Measurements from ENCODE around the gene RNF31.

The RNF31 gene

DNA sequence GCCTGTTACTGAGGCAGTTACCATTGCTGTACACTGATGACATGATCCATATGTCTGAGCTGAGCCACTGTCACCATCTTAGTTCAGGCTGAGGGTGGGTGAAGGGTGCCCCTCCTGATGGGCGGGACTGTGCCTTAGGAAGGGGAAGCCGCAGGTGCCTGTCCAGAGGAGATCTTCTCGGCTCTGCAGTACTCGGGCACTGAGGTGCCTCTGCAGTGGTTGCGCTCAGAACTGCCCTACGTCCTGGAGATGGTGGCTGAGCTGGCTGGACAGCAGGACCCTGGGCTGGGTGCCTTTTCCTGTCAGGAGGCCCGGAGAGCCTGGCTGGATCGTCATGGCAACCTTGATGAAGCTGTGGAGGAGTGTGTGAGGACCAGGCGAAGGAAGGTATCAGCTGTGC is 3.7 kb downstream of the RNF31 start:
- Histone ChIP-seq H3K27ac (ENCODE audit: low read depth, low read length) (no peak overlapping the region), H3K4me3 (ENCODE audit: low read depth, low read length) (no peak overlapping the region), H3K36me3 (ENCODE audit: control insufficient read depth, insufficient read depth, low read length) (peaks cover 64% of the 10 kb centered on the region), H3K9me3 (ENCODE audit: control insufficient read depth, insufficient read depth, low read length) (no peaks in the 10 kb centered on the region), H3K27me3 (ENCODE audit: control insufficient read depth, insufficient read depth, low read length) (no peaks in the 10 kb centered on the region), H3K4me1 (ENCODE audit: control insufficient read depth, insufficient read depth, low read length) (peaks cover 8% of the 10 kb centered on the region), H3K9ac (ENCODE audit: low read depth, low read length) (no peak overlapping the region)

DNA sequence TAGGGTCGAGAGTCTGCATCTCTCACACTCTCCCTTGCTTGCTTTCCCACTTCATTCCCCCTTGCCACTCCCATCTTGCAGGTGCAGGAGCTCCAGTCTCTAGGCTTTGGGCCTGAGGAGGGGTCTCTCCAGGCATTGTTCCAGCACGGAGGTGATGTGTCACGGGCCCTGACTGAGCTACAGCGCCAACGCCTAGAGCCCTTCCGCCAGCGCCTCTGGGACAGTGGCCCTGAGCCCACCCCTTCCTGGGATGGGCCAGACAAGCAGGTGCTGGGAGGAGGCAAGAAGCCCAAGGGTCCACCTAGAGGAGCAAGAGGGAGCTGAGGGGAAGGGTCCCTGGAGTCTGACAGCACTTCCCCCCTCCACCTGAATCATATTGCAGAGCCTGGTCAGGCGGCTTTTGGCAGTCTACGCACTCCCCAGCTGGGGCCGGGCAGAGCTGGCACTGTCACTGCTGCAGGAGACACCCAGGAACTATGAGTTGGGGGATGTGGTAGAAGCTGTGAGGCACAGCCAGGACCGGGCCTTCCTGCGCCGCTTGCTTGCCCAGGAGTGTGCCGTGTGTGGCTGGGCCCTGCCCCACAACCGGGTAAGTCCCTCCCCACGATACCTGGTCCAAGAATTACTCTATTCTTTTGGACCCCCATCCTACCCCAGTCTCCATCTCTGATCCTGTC is 4.2 kb downstream of the RNF31 start:
- Histone ChIP-seq H3K36me3 (ENCODE audit: control insufficient read depth, insufficient read depth, low read length) (peaks cover 68% of the 10 kb centered on the region), H3K9ac (ENCODE audit: low read depth, low read length) (no peak overlapping the region), H3K27ac (ENCODE audit: low read depth, low read length) (no peak overlapping the region)

DNA sequence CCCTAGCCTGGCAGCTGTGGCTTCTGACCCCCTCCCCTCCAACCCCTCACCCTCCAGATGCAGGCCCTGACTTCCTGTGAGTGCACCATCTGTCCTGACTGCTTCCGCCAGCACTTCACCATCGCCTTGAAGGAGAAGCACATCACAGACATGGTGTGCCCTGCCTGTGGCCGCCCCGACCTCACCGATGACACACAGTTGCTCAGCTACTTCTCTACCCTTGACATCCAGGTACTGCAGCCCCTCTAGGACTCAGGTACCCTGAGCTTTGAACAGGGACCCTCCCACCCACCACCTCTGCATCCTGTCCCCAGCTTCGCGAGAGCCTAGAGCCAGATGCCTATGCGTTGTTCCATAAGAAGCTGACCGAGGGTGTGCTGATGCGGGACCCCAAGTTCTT is 7.8 kb downstream of the RNF31 start:
- Histone ChIP-seq H3K36me3 (ENCODE audit: control insufficient read depth, insufficient read depth, low read length) (peaks cover 80% of the 10 kb centered on the region), H3K9ac (ENCODE audit: low read depth, low read length) (no peak overlapping the region), H3K4me1 (ENCODE audit: control insufficient read depth, insufficient read depth, low read length) (no peaks in the 10 kb centered on the region), H3K4me3 (ENCODE audit: low read depth, low read length) (no peak overlapping the region), H3K27ac (ENCODE audit: low read depth, low read length) (no peak overlapping the region), H3K9me3 (ENCODE audit: control insufficient read depth, insufficient read depth, low read length) (no peaks in the 10 kb centered on the region), H3K27me3 (ENCODE audit: control insufficient read depth, insufficient read depth, low read length) (no peaks in the 10 kb centered on the region)

More for the DNA sequence above, 4.2 kb downstream of the RNF31 start:
- no peak overlapping the region for H3K4me3 ChIP-seq (ENCODE audit: low read depth, low read length)
- no peaks in the 10 kb centered on the region for H3K9me3 ChIP-seq (ENCODE audit: control insufficient read depth, insufficient read depth, low read length)
- H3K4me1 ChIP-seq (ENCODE audit: control insufficient read depth, insufficient read depth, low read length): peaks cover 7% of the 10 kb centered on the region
- H3K27me3 ChIP-seq (ENCODE audit: control insufficient read depth, insufficient read depth, low read length): no peaks in the 10 kb centered on the region

DNA sequence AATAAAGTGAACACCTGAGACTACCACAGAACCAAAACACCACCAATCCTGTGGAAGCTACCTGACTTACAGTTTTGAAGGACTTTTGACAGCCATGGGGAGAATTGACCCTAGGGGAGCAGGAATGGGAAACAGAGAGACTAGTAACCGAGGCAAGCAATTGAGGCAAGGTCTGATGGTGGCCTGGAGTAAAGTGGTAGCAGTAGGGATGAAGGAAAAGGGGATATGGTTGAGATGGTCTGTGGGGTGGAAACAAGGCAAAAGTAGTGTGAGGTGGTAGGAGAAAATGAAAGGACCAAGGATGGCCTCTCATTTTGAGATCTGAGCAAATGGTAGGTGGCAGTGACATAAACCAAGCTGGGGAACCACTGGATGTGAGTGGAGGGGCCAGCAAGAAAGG is 9.5 kb downstream of the RNF31 start:
- H3K9me3 ChIP-seq (ENCODE audit: control insufficient read depth, insufficient read depth, low read length): no peaks in the 10 kb centered on the region
- no peak overlapping the region for H3K27ac ChIP-seq (ENCODE audit: low read depth, low read length)
- H3K36me3 ChIP-seq (ENCODE audit: control insufficient read depth, insufficient read depth, low read length): peaks cover 70% of the 10 kb centered on the region
- no peak overlapping the region for H3K9ac ChIP-seq (ENCODE audit: low read depth, low read length)
- H3K27me3 ChIP-seq (ENCODE audit: control insufficient read depth, insufficient read depth, low read length): no peaks in the 10 kb centered on the region
- H3K4me1 ChIP-seq (ENCODE audit: control insufficient read depth, insufficient read depth, low read length): peaks cover 10% of the 10 kb centered on the region; the same call in 1 of the 2 replicates
- no peak overlapping the region for H3K4me3 ChIP-seq (ENCODE audit: low read depth, low read length)

DNA sequence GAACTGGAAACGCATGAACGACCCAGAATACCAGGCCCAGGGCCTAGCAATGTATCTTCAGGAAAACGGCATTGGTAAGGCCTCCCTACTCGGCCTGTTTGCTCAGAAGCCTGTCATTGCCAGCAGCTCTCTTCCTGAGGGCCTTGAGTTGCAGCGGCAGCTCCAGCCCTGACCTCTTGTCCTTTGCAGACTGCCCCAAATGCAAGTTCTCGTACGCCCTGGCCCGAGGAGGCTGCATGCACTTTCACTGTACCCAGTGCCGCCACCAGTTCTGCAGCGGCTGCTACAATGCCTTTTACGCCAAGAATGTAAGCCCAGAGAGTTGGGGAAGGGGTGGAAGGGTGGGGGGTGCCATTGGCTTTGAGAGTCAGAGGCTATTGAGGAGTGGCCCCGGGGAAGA is 10.0 kb downstream of the RNF31 start:
- no peak overlapping the region for H3K27ac ChIP-seq (ENCODE audit: low read depth, low read length)
- H3K9ac ChIP-seq (ENCODE audit: low read depth, low read length): no peak overlapping the region
- no peaks in the 10 kb centered on the region for H3K9me3 ChIP-seq (ENCODE audit: control insufficient read depth, insufficient read depth, low read length)
- H3K4me3 ChIP-seq (ENCODE audit: low read depth, low read length): no peak overlapping the region
- H3K27me3 ChIP-seq (ENCODE audit: control insufficient read depth, insufficient read depth, low read length): no peaks in the 10 kb centered on the region
- peaks cover 11% of the 10 kb centered on the region; the same call in 1 of the 2 replicates for H3K4me1 ChIP-seq (ENCODE audit: control insufficient read depth, insufficient read depth, low read length)
- peaks cover 65% of the 10 kb centered on the region for H3K36me3 ChIP-seq (ENCODE audit: control insufficient read depth, insufficient read depth, low read length)

DNA sequence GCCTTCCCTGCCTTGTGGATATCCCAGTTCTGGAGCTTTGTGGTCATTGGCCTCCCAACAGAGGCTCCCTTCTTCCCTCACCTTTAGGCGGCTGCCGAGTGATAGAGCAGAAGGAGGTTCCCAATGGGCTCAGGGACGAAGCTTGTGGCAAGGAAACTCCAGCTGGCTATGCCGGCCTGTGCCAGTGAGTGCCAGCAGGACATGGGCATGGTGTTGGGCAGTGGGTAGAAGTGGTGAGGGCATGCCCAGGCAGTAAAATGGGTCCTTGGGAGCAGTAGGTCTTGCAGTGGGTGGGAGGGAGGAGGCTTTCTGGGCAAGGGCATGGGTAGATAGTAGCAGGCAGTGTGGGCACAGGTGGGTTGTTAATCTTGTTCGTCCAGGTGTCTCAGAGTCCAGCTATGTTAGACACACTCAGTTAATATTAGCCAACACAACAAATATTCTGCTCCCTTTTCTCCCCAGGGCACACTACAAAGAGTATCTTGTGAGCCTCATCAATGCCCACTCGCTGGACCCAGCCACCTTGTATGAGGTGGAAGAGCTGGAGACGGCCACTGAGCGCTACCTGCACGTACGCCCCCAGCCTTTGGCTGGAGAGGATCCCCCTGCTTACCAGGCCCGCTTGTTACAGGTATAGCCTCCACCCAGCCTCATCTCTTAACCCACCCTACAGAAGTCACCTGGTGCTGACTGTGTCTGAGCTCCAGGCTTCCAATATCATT is 12.6 kb downstream of the RNF31 start:
- Histone ChIP-seq H3K4me1 (ENCODE audit: control insufficient read depth, insufficient read depth, low read length) (peaks cover 11% of the 10 kb centered on the region; the same call in 1 of the 2 replicates), H3K36me3 (ENCODE audit: control insufficient read depth, insufficient read depth, low read length) (peaks cover 63% of the 10 kb centered on the region), H3K9ac (ENCODE audit: low read depth, low read length) (no peak overlapping the region), H3K4me3 (ENCODE audit: low read depth, low read length) (no peak overlapping the region), H3K27ac (ENCODE audit: low read depth, low read length) (no peak overlapping the region), H3K27me3 (ENCODE audit: control insufficient read depth, insufficient read depth, low read length) (no peaks in the 10 kb centered on the region), H3K9me3 (ENCODE audit: control insufficient read depth, insufficient read depth, low read length) (no peaks in the 10 kb centered on the region)

DNA sequence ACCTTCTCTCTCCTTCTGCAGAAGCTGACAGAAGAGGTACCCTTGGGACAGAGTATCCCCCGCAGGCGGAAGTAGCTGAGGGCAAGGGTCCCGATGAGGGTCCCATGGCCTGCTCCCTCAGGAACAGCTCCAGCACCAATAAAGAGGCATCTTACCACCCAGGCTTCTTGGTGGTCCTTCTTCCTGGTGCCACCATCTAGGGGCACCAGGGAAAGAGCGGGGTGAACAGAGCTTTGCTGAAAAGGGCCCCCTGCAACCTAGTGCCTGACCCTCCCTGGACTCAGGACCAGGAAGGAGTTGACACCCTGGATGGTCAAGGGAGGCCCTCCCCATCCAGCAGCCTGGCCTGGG is 13.2 kb downstream of the RNF31 start:
- Histone ChIP-seq H3K9ac (ENCODE audit: low read depth, low read length) (no peak overlapping the region), H3K4me1 (ENCODE audit: control insufficient read depth, insufficient read depth, low read length) (peaks cover 11% of the 10 kb centered on the region; the same call in 1 of the 2 replicates), H3K4me3 (ENCODE audit: low read depth, low read length) (no peak overlapping the region), H3K27me3 (ENCODE audit: control insufficient read depth, insufficient read depth, low read length) (no peaks in the 10 kb centered on the region), H3K27ac (ENCODE audit: low read depth, low read length) (no peak overlapping the region), H3K36me3 (ENCODE audit: control insufficient read depth, insufficient read depth, low read length) (peaks cover 63% of the 10 kb centered on the region), H3K9me3 (ENCODE audit: control insufficient read depth, insufficient read depth, low read length) (no peaks in the 10 kb centered on the region)

DNA sequence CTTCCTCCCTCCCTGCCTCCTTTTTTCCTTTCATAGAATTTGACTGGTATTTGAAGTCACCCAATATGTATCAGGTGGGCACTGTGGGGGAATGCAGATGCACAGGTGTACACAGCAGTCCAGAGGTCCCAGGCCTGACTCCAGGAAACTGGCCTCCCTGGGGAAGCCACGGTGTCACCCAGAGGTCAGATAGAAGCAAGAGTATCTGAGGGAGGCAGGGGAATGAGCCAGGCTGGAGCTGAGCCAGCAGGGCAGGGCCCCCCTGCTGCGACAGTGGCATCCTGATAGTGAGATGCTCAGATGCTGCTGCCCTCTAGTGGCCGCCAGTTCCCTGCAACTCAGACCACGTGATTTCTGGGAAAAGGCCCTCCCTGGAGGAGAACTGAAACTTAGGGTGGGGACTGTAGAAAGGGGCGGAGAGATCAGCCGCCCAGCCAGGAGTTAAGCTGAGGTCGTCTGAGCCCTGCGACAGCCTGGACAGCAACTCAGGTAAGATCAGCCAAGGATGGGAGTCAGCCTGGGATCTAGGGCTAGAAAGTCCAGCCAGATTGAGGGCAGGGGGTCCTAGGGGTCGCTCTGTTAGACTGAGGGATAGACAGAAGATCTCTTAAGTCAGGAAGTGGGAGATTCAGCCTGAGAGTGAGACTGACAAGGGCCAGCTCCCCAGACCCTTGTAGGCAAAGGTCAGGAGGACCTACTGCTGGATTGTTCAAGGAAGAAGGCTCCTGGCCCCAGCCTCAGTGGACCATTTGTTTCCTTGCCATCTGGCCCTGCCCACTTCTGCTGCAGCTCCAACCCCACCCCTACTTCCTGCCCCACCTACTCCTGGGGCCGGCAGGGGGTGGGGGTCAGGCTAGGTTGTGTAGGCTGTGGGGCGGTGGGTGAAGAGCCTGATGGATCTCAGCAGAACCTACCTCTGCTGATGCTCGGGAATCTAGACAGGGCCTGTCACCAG is 13.8 kb downstream of the RNF31 start, which contains the start of gene IRF9:
IRF9 (plus strand) TSS at position 416 of the 955 bp plus-strand sequence. CDS start 880 bp downstream, outside the sequence.
- H3K9ac ChIP-seq (ENCODE audit: low read depth, low read length): no peak within 1 kb of the TSS
- no peaks in the 10 kb centered on the region for H3K27me3 ChIP-seq (ENCODE audit: control insufficient read depth, insufficient read depth, low read length)
- H3K9me3 ChIP-seq (ENCODE audit: control insufficient read depth, insufficient read depth, low read length): no peaks in the 10 kb centered on the region
- peaks cover 11% of the 10 kb centered on the region; the same call in 1 of the 2 replicates for H3K4me1 ChIP-seq (ENCODE audit: control insufficient read depth, insufficient read depth, low read length)
- H3K27ac ChIP-seq (ENCODE audit: low read depth, low read length): peak within 1 kb of the TSS; percentile 30
- peak within 1 kb of the TSS; percentile 57 for H3K4me3 ChIP-seq (ENCODE audit: low read depth, low read length)
- peaks cover 63% of the 10 kb centered on the region for H3K36me3 ChIP-seq (ENCODE audit: control insufficient read depth, insufficient read depth, low read length)

DNA sequence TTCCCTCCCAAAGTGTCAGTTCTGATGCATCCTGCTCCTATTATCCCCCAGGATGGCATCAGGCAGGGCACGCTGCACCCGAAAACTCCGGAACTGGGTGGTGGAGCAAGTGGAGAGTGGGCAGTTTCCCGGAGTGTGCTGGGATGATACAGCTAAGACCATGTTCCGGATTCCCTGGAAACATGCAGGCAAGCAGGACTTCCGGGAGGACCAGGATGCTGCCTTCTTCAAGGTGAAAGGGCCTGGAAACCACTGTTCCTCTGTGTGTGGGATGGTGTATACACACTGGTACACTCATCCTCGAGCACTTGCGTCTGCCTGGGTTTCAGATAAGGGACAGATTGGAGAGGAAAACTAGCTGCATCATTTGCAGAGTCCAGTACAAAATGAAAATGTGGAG is 14.8 kb downstream of the RNF31 start:
- no peak overlapping the region for H3K9ac ChIP-seq (ENCODE audit: low read depth, low read length)
- no peak overlapping the region for H3K4me3 ChIP-seq (ENCODE audit: low read depth, low read length)
- no peaks in the 10 kb centered on the region for H3K9me3 ChIP-seq (ENCODE audit: control insufficient read depth, insufficient read depth, low read length)
- H3K27ac ChIP-seq (ENCODE audit: low read depth, low read length): no peak overlapping the region
- H3K4me1 ChIP-seq (ENCODE audit: control insufficient read depth, insufficient read depth, low read length): peaks cover 11% of the 10 kb centered on the region; the same call in 1 of the 2 replicates
- peaks cover 56% of the 10 kb centered on the region for H3K36me3 ChIP-seq (ENCODE audit: control insufficient read depth, insufficient read depth, low read length)
- no peaks in the 10 kb centered on the region for H3K27me3 ChIP-seq (ENCODE audit: control insufficient read depth, insufficient read depth, low read length)

DNA sequence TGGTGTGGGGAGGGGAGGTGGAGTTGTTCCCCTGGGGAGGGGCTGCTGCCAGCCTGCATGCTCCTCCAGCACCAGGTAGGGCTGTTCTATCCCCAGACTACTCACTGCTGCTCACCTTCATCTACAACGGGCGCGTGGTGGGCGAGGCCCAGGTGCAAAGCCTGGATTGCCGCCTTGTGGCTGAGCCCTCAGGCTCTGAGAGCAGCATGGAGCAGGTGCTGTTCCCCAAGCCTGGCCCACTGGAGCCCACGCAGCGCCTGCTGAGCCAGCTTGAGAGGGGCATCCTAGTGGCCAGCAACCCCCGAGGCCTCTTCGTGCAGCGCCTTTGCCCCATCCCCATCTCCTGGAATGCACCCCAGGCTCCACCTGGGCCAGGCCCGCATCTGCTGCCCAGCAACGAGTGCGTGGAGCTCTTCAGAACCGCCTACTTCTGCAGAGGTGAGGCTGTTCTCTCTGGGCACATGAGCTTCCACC is 17.3 kb downstream of the RNF31 start:
- H3K4me3 ChIP-seq (ENCODE audit: low read depth, low read length): no peak overlapping the region
- peaks cover 39% of the 10 kb centered on the region for H3K36me3 ChIP-seq (ENCODE audit: control insufficient read depth, insufficient read depth, low read length)
- no peaks in the 10 kb centered on the region for H3K9me3 ChIP-seq (ENCODE audit: control insufficient read depth, insufficient read depth, low read length)
- H3K4me1 ChIP-seq (ENCODE audit: control insufficient read depth, insufficient read depth, low read length): peaks cover 11% of the 10 kb centered on the region; the same call in 1 of the 2 replicates
- H3K27me3 ChIP-seq (ENCODE audit: control insufficient read depth, insufficient read depth, low read length): no peaks in the 10 kb centered on the region
- H3K27ac ChIP-seq (ENCODE audit: low read depth, low read length): no peak overlapping the region
- H3K9ac ChIP-seq (ENCODE audit: low read depth, low read length): no peak overlapping the region

Measured in HUES48 (cell line).